Thyroid gland (tissue), 4 donors: ENCODE data around the gene CCDC15. TPM values are rescaled to one million over a fixed set of nuclear protein-coding genes. Genes with fewer than 3 reads are reported as not detected.

Source experiments
- DNase-seq, 2 donors: peaks; one replicate each; pipeline ENCODE4 v3.0.0-alpha.2; 2019
- H3K27ac ChIP-seq, 3 donors: fragments of 200-600 bp; sonication (generic); 1 replicate in 2 of 3; 2 replicates in 1 of 3; pipeline ENCODE4 v1.5.1; 2016 to 2019; ENCODE audit warnings: mild to moderate bottlenecking in 1 of 3, moderate library complexity in 1 of 3
- H3K27me3 ChIP-seq: fragments of 200-600 bp; sonication (generic); one replicate; pipeline ENCODE4 v1.5.1; 2019
- H3K36me3 ChIP-seq, 2 donors: fragments of 200-600 bp; sonication (generic); one replicate each; pipeline ENCODE4 v1.5.1; 2016 to 2019
- H3K4me1 ChIP-seq, 2 donors: fragments of 200-600 bp; sonication (generic); one replicate each; pipeline ENCODE4 v1.5.1; 2017 to 2019
- H3K4me3 ChIP-seq, 3 donors: fragments of 200-600 bp; sonication (generic); replicated peaks in 1 of 3; 1 replicate in 2 of 3; 2 replicates in 1 of 3; pipeline ENCODE4 v1.5.1; 2016; ENCODE audit warnings: mild to moderate bottlenecking in 1 of 3
- H3K9me3 ChIP-seq: fragments of 200-600 bp; sonication (generic); one replicate; pipeline ENCODE4 v1.5.1; 2017
- CTCF ChIP-seq, 6 experiments: fragments of 200-600 bp in 3 of 6; fragments of 450-650 bp in 3 of 6; sonication (generic) in 3 of 6; IDR thresholded peaks; one replicate each; pipeline ENCODE4 v1.5.1; 2016 to 2019; ENCODE audit warnings: antibody characterized with exemption in 6 of 6, mild to moderate bottlenecking in 2 of 6, inconsistent platforms in 1 of 6, moderate library complexity in 1 of 6
- POLR2A ChIP-seq, 2 donors: fragments of 450-650 bp; IDR thresholded peaks; one replicate each; pipeline ENCODE4 v1.6.1; 2017; ENCODE audit warnings: antibody characterized with exemption in 2 of 2, mild to moderate bottlenecking in 2 of 2, moderate library complexity in 1 of 2
- WGBS, 2 donors: methylation state at CpG; one replicate each; pipeline ENCODE4 v1.1.5; 2017; 5-methylcytosine and 5-hydroxymethylcytosine counted together
- intact Hi-C: fragments of 100-400 bp; cut with DNase I; formaldehyde crosslinking; loops from one replicate; pipeline ENCODE4 v1.15.1; 2023
- total RNA-seq, 4 donors: library from RNA; depleted of rRNA; stranded (reverse); fragments of >200 nt; gene quantifications; one replicate each; pipeline ENCODE4 v1.2.3, GENCODE V29; 2016

The CCDC15 gene
- total RNA-seq, 4 donors from 2014 or later = 0.33 to 2.8 (median 1.1) TPM

GRCh38 chr11:124944565-124944964 lies 9.4 kb upstream of the CCDC15 start:
- no peaks in the 10 kb centered on the region for H3K36me3 ChIP-seq
- no peak for DNase-seq
- H3K4me3 ChIP-seq = no peak overlapping the region
- H3K4me1 ChIP-seq = no peaks in the 10 kb centered on the region
- no peak overlapping the region for H3K27ac ChIP-seq
- TF ChIP-seq POLR2A (IDR thresholded peaks at IDR 0.05) (no peak), CTCF (IDR thresholded peaks at IDR 0.05) (no peak)
- no peaks in the 10 kb centered on the region for H3K9me3 ChIP-seq
- H3K27me3 ChIP-seq = no peaks in the 10 kb centered on the region
- 71 to 88% methylated on average over 3 of the region's 3 CpGs for WGBS, 2 donors
- intact Hi-C loops = no loop called here

GRCh38 chr11:124945826-124946225 lies 8.2 kb upstream of the CCDC15 start:
- Histone ChIP-seq H3K36me3 (no peaks in the 10 kb centered on the region), H3K27me3 (no peaks in the 10 kb centered on the region), H3K4me1 (no peaks in the 10 kb centered on the region), H3K9me3 (no peaks in the 10 kb centered on the region), H3K27ac (no peak overlapping the region), H3K4me3 (no peak overlapping the region)
- intact Hi-C loops = no loop called here
- DNase-seq = no peak
- WGBS, 2 donors = 80 to 83% methylated on average over 6 of the region's 6 CpGs
- TF ChIP-seq POLR2A (IDR thresholded peaks at IDR 0.05) (no peak), CTCF (IDR thresholded peaks at IDR 0.05) (no peak)

GRCh38 chr11:124946735-124947141 lies 7.3 kb upstream of the CCDC15 start:
- no peaks in the 10 kb centered on the region for H3K9me3 ChIP-seq
- no peak for DNase-seq
- 62 to 77% methylated on average over 2 of the region's 2 CpGs for WGBS, 2 donors
- H3K27ac ChIP-seq = no peak overlapping the region
- H3K36me3 ChIP-seq = no peaks in the 10 kb centered on the region
- H3K27me3 ChIP-seq = no peaks in the 10 kb centered on the region
- H3K4me3 ChIP-seq = no peak overlapping the region
- no peak for TF ChIP-seq CTCF (IDR thresholded peaks at IDR 0.05)
- no peak for TF ChIP-seq POLR2A (IDR thresholded peaks at IDR 0.05)
- H3K4me1 ChIP-seq = no peaks in the 10 kb centered on the region
- intact Hi-C loops = no loop called here

- no peaks in the 10 kb centered on the region for H3K27me3 ChIP-seq
- TF ChIP-seq POLR2A (IDR thresholded peaks at IDR 0.05) (no peak), CTCF (IDR thresholded peaks at IDR 0.05) (no peak)
- no peaks in the 10 kb centered on the region for H3K9me3 ChIP-seq
- H3K36me3 ChIP-seq = no peaks in the 10 kb centered on the region
- H3K4me1 ChIP-seq = peaks cover 9 to 12% of the 10 kb centered on the region in 2 donors
- intact Hi-C loops = loop anchor here (10.0 kb wide), 1 partner anchor 194 kb away; no protein-coding TSS in a partner anchor
- no peak overlapping the region for H3K27ac ChIP-seq
- no peak for DNase-seq
- no peak overlapping the region for H3K4me3 ChIP-seq
Measured at GRCh38 chr11:124950601-124951330, 3.2 kb upstream of the CCDC15 start.

GRCh38 chr11:124951341-124951740 lies 2.7 kb upstream of the CCDC15 start:
- Histone ChIP-seq H3K4me3 (no peak overlapping the region), H3K4me1 (peaks cover 9 to 12% of the 10 kb centered on the region in 2 donors), H3K9me3 (no peaks in the 10 kb centered on the region), H3K36me3 (no peaks in the 10 kb centered on the region), H3K27ac (no peak overlapping the region), H3K27me3 (no peaks in the 10 kb centered on the region)
- TF ChIP-seq POLR2A (IDR thresholded peaks at IDR 0.05) (no peak), CTCF (IDR thresholded peaks at IDR 0.05) (no peak)
- intact Hi-C loops = loop anchor here (10.0 kb wide), 1 partner anchor 193 kb away; no protein-coding TSS in a partner anchor
- no peak for DNase-seq
- WGBS, 2 donors = 56 to 79% methylated on average over 3 of the region's 3 CpGs
